GM19438 (cell line): ENCODE measurements around the gene GRIA4.

ENCODE experiments used
- ATAC-seq: cut with Tn5 transposase; IDR thresholded peaks from one replicate; pipeline ENCODE4 v1.9.1; 2021; ENCODE audit warnings: low read depth; ENCODE audit not compliant: unreplicated experiment

The GRIA4 gene

DNA sequence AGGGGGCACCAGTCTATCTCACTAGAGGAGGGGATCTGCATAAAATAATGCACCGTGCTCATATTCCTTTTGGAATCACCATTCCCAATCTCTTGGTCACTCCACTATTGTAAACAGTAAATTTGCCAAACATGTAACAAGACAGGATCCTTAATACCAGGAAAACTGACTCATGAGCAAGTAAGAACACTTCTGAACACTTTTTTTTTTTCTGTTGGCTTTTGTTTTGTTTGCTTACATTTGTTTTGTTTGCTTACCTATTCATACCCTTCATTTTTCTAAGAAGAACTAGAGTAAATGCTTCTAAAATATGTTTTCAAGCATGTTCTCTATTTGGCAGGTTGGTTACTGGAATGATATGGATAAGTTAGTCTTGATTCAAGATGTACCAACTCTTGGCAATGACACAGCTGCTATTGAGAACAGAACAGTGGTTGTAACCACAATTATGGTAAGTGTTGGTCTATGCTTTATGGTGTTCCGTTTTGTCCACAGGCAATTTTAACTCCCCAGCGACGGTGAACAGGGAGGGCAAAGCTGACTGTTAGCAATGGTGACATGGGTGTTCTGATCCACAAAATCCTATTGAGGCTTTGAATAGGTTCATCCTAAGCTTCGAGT, 300.3 kb downstream of the GRIA4 start:
- ATAC-seq: no peak

GRCh38 chr11:105911454-105911853, 301.6 kb downstream of the GRIA4 start:
- ATAC-seq: no peak

DNA sequence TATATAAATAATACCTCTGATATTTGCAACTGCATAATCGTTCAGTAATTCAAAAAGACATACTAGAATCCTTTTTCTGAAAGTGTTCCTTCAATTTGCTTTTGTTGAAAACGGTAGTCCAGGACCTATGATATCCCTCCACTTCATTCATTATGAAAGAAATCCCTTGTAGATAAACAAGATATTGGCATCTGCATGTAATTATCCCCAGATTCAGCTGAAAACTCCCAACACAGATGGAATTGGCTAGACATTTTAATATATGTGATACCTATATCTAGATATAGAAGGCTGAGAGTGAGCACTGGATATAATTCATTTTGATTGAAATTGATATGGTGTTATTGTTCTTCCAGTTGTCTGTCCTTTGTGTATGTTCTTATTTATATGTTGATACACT, 302.8 kb downstream of the GRIA4 start:
- ATAC-seq: no peak

GRCh38 chr11:105915021-105915420, 305.1 kb downstream of the GRIA4 start:
- ATAC-seq: no peak

DNA sequence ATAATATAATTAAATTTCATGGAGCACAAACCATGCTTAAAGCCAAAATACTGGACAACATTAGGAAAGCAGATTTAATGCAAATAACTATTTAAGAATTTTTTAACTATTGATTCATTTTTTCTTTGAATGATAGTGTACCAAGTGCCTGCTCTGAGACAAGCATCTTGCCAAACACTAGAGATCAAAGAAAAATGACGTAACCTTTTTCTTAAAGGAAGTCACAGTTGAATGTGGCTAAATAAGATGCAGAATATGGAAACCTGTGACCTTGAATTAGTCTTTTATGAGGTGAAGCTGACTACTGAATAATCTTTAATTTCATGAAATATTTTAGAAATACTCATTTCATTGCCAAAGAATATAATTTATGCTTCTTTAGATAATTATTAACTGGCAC, 308.2 kb downstream of the GRIA4 start:
- no peak for ATAC-seq

DNA sequence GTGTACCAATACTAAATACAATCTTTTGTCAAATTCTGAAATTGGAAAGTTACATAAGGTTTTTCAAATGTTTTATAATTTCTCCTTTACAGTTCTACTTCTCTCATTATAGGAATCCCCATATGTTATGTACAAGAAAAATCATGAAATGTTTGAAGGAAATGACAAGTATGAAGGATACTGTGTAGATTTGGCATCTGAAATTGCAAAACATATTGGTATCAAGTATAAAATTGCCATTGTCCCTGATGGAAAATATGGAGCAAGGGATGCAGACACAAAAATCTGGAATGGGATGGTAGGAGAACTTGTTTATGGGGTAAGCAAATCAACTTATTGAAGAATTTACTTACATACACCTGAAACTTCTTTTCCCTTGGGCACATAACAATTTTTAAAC, 308.7 kb downstream of the GRIA4 start:
- no peak for ATAC-seq

DNA sequence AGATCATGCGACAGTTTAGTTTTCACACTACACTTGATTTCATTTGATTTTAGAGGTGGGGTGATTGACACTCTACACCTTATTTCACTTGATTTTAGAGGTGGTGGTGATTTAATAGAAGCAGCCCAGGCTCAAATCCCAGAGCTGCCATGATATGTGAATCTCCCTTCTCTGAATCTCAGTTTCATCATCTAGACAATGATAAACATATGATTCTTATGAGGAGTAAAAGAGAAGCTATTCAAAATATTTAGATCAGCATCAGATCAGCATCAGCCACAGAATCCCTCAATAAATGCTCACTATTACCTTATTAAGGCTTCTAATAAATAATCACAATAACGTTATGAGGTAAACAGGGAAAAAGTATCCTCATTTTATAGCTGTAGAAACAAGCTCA, 313.4 kb downstream of the GRIA4 start:
- ATAC-seq: no peak

DNA sequence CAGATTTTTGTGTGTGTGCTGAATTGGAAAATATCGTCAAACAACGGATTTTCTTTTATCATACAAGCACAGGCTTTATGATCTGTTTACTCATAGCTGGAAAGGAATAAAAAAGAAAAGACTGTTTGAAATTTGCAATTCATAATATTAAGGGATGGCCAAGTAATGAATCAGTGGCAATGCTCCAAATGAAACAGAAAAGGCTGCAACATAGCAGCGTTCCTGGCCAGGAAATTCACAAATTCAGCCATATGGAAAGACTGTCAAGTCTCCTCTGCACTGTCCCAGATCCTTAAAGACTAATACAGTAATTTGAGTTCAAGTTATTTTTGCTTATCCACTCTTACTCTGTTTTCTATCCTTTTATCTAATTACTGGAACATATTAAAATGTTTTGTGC, 313.9 kb downstream of the GRIA4 start:
- no peak for ATAC-seq

GRCh38 chr11:105929084-105929955, 319.4 kb downstream of the GRIA4 start:
- ATAC-seq: no peak

DNA sequence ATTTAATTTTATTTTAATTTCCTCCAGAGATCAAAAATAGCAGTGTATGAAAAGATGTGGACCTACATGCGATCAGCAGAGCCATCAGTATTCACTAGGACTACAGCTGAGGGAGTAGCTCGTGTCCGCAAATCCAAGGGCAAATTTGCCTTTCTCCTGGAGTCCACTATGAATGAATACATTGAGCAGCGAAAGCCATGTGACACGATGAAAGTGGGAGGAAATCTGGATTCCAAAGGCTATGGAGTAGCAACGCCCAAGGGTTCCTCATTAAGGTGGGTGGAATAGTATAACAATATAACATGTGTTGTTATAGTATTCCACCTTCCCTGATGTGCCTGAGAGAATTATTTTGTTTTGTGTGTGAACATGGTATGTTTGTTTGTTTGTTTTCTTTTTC, 323.8 kb downstream of the GRIA4 start:
- no peak for ATAC-seq

GRCh38 chr11:105935791-105936190, 325.9 kb downstream of the GRIA4 start:
- ATAC-seq: no peak

DNA sequence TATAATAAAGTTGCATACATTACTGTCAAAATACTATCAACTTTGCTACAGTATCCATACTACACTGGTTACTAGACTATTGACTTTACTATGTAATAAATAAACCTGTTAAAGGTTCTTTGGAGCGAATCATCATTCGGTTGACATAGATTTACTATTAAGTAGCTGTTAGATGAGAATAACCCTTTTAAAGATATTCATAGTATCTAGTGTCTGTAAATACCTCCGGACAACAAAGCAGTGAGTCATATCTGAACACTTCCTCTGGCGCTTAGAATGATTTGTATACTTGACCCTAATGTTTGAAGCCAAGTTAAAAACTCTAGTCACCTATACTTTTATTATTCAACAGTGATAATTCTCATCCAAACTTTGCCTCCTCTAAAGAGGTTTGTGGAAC, 327.5 kb downstream of the GRIA4 start:
- peak; percentile 81 for ATAC-seq

- ATAC-seq: peak; percentile 39
Observed at GRCh38 chr11:105937738-105938137, 327.9 kb downstream of the GRIA4 start.

GRCh38 chr11:105942921-105943320, 333.0 kb downstream of the GRIA4 start:
- ATAC-seq: no peak

GRCh38 chr11:105948918-105949590, 339.2 kb downstream of the GRIA4 start:
- no peak for ATAC-seq

GRCh38 chr11:105953886-105954285, 344.0 kb downstream of the GRIA4 start:
- ATAC-seq: no peak

DNA sequence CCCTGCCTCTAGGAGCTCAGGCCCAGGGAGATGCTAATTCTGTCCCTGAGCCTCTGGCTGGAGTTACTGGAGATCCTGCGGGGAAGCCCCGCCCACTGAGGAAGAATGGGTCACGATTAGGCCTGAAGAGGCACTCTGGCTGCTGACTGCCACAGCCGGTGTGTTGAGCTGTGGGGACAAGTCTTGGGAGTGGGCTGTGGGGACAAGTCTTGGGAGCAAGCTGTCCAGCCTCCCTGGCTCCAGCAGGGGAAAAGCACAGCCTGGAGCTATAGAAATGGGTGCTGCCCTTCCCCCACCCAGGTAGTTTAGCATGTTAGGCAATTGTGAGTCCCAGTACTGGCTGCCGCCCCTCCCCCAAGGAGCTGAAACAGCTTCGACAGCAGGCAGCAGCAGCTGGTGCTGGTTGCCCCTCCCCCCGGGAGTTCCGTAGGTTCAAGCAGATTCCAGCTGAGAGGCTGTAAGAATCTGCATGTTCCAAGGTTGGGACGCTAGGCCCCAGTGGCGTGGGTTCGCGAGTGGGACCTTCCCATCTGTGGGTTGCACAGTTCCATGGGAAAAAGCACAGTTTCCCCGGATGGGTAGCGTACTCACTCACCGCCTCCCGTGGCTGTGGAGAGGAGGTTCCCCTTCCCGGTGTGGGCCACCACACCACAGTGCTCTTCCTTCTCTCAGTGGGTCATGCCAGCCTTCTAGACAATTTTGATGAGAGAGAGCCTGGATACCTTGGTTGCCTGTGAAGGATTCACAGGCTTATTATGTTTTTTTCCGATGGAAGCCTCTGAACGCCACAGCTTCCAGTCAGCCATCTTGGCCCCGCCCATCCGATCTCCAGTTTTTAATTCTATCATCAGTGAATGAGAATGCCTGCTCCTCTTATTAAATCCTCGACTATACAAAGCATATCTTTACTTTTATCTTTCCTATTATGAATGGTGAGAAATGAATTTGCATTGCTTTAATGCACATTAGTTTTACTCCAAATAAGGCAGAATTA, 350.7 kb downstream of the GRIA4 start:
- no peak for ATAC-seq

- ATAC-seq: no peak
Observed at GRCh38 chr11:105968021-105968697, 358.3 kb downstream of the GRIA4 start.

- ATAC-seq: no peak
Observed at GRCh38 chr11:105969756-105970155, 359.9 kb downstream of the GRIA4 start.

DNA sequence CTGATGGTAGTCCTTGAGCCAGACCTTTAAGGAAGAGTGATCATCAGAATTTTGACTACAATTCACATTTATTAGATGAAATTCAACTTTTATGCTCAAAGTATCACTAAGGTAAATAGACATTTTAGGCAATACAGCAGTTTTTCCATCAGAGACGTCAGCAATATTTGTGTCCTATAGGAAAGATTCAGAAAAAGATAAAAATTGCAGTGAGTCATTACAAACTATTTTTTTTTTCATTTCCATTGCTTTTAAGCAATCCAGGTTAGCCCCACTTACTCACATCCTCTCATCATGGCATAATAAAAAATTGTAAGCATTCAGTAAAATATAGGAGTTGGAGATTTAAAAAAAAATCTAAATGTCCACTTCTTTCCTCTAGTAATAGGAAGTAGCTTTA, 365.3 kb downstream of the GRIA4 start:
- no peak for ATAC-seq
